ENCODE measurements around the gene MSI2.
"Not testable (repeated sequence)": the region's sequence is repeated elsewhere in the genome, so short reads cannot be mapped to it uniquely, and the experiment has no call there.

Gene MSI2

GRCh38 chr17:57255776-57256681 lies at the start of gene MSI2:
Gene MSI2 (plus strand): TSS chr17:57256523. CDS start chr17:57256743, 220 bp downstream.
- DNase-seq, result peak; percentile 90

DNA sequence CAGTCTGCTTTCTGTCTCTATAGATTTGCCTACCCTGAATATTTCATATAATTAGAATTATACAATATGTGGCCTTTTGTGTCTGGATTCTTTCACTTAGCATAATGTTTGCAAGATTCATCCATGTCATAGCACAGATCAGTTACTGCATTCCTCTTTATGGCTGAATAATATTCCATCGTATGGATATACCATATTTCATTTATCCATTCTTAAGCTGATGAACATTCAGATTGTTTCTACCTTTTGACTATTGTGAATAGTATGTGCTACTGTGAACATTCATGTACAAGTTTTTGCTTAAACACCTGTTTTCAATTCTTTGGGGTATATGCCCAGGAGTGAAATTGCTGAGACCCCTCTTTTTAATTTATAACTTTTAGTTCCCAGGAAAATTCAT lies 49.4 kb upstream of the MSI2 start:
- no peak for DNase-seq

- no peak for DNase-seq
Observed at GRCh38 chr17:57207396-57207795, 48.9 kb upstream of the MSI2 start.

- peak; percentile 19 for DNase-seq
Observed at GRCh38 chr17:57210224-57210553, 46.1 kb upstream of the MSI2 start.

DNA sequence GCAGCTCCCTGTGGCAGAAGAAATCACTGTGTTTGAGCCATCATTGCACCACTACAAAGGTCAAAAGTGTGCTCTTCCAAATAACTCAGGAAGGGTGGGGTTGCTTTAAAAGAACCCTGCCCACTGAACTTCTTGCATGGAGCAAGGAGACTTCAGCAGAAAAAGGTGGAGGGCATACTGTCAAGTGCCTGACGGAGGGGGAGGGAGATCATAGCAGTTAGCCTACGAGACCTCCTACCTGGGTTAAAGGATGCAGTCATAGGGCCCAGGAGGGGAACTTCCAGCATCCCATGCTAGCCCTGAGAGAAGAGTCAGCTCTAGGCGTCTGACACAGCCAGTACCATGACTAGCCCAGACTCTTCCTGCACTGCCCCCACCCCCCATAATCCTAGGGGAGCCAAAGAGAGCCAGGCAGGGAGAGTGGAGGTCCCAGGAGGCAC lies 45.3 kb upstream of the MSI2 start:
- DNase-seq, result peak; percentile 42

- peak; percentile 88 for DNase-seq
Observed at GRCh38 chr17:57211543-57211942, 44.8 kb upstream of the MSI2 start.

- DNase-seq, result no peak
Observed at GRCh38 chr17:57213180-57213825, 43.0 kb upstream of the MSI2 start.

- DNase-seq, result no peak
Observed at GRCh38 chr17:57215317-57215716, 41.0 kb upstream of the MSI2 start.

- peak; percentile 1 for DNase-seq
Observed at GRCh38 chr17:57221366-57222350, 34.7 kb upstream of the MSI2 start.

- not testable (repeated sequence) for DNase-seq
Observed at GRCh38 chr17:57222422-57222821, 33.9 kb upstream of the MSI2 start.

DNA sequence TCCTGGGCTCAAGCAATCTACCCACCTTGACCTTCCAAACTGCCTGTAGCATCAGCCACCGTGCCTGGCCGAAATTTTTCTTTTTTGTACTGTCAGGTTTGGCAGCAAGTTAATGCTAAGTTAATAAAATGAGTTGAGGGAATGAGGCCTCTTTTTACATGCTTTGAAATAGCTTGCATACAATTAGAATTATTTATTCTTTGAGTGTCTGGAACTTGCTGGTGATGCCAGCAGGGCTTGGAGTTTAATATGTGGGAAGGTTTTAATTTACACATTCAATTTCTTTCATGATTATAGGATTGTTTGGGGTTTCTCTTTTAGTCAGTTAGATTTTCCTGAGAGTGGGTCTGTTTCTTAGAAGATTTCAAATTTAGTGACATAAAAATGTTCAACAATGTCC lies 31.2 kb upstream of the MSI2 start:
- DNase-seq, result no peak

DNA sequence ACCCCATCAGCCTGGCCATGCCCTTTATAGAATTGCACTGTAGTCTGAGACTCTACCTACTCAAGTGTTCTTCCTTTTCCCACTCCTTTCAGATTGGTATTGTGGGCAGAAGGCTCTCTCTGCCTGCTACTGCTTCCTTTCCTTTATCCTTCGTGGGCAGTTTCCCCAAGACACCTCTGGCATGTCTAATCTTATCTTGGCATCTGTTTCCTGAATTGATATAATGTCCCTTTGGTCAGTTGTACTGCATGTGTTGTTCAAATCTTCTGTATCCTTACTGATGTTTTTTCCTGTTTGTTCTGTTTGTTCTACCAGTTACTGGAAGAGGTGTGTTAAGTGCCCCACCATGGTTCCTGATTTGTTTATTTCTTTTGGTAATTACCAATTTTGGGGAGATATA lies 29.5 kb upstream of the MSI2 start:
- DNase-seq, result no peak

GRCh38 chr17:57228911-57229310 lies 27.4 kb upstream of the MSI2 start:
- no peak for DNase-seq

GRCh38 chr17:57234061-57234738 lies 22.1 kb upstream of the MSI2 start:
- DNase-seq, result no peak

GRCh38 chr17:57234739-57235092 lies 21.6 kb upstream of the MSI2 start:
- DNase-seq, result no peak

DNA sequence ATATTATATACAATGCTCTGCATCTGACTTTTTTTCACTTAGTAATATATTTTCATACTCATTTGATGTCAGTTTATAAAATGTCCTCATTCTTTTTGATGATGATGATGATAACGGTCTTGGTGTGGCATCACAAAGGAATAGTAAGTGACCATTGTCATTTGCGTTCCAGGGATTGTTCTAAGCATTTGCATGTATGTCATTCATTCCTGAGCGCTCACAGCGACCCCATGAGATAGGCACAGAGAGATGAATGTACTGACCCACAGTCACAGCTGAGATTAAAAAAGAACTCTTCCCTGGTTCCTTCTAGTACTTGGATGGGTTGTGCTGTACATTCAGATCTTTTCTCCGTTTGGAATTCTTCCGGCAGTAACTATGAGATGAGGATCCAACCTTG lies 21.2 kb upstream of the MSI2 start:
- no peak for DNase-seq

DNA sequence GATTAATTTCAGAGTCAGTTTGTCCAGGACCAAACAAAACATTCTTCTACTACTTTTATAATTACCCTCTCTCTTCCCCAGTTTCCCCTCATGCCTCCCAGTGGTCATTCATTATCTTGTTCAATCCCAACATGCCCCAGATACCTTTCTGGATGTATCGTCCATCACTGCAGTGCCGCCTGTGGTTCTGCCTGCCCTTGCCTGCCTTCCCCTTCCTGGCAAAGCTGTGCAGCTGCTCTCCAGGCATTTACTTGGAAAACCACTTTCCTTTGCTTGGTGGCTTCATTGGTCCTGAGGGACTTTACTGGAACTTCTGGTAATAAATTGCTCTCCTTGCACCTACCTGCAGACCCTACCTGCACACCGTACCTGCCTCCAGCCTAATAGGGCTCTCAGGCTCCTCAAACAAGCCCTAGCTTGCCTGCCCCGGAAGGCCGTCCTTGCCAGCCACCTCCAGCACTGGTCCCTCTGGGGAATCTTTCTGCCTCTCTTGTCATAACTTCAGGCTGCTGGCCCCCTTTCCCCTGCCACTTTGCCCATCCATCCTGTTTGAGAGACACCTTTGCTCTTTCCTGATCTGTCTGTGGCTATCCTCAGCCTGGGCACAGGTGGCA lies 19.5 kb upstream of the MSI2 start:
- no peak for DNase-seq

- no peak for DNase-seq
Observed at GRCh38 chr17:57240648-57241047, 15.7 kb upstream of the MSI2 start.

DNA sequence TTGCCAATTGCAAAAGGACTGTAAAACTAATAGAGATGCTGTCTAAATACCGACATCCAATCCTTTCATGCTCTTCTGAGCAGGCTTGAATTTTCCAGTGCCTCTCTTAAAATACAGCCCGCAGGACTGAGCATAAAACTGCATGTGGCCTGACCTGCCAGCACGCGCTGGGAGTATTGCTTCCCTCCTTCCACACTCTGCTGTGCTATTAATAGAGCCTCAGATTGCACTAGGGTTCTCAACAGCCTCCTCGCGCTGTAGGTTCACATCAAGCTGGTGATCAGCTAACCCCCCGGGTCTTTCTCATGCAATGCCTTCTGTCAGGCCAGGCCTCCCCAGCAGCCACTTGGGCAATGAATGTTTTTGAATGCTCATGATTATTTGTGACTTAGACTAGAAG lies 14.2 kb upstream of the MSI2 start:
- DNase-seq, result no peak

DNA sequence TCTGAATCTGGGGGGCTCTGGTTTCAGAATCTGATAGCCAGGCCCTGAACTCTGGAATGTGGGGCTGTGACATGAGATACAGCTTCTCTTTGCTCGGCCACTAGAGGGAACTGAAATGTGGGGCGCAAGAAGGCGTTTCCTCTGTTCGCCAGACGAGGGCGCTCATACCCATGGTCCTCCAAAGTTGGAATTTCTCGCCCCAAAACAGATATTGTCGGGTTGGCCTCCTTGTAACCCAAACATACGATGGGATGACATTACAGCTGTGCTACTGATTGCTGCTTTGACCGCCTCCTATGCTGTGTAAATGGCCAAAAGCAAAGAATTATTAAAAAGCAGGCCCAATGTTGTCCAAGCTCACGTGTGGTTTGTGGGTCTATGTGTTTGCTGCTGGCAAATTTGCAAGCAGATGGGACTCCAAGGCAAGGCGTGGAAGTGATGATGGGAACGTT lies 13.1 kb upstream of the MSI2 start:
- DNase-seq, result peak; percentile 73

DNA sequence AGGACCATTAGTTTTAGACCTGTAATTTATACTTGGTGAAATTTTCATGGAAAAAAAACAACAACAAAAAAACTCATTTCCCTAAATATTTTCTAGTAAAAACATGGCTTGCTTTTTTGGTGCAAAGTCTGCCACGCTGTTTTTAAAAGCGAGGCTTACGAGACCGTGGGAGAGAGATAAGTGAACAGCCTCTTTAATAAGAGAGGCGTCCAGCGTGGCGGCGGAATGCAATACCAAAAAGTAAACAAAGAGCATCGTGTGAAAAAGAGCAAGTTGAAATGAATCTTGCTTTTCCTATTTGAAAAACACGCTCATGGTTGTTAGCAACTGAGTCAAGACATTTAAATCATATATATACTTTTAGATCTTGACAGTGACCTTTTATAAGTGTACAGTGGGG lies 10.5 kb upstream of the MSI2 start:
- no peak for DNase-seq

DNA sequence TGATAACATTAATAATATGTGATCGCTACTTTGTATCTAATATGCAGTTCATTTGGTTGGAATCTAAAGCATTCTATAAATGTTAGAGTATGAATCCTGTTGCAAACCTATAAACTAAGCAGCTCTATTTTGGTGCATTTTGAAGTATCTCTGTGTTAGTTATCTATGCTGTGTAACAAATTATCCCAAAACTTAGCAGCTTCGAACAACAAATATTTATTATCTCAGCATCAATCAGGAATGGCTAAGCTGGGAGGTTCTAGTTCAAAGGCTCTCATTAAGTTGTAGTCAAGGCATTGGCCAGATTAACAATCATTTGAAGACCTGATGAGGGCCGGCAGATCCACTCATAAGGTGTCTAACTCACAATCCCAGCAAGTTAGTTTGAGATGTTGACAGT lies 10.1 kb upstream of the MSI2 start:
- DNase-seq, result no peak

All from DMS53 (cell line).